Stimulated activated memory B cell treated with anti-CD40 and anti-IgM and Interleukin-4, amounts not matched to agents 10 μg/mL and 1 μg/mL and 100 μg/mL, for 72 hours (primary cell): ENCODE results near the gene BICRA.
"Not testable (repeated sequence)": the region's sequence is repeated elsewhere in the genome, so short reads cannot be mapped to it uniquely, and the experiment has no call there.

Experiments used
- ATAC-seq: fragments of 150-1000 bp; cut with Tn5 transposase; 2 replicates; pipeline ENCODE4 v1.10.0; 2021
- H3K27ac Mint-ChIP-seq: one replicate; pipeline ENCODE4 v1.8.0; 2022; ENCODE audit warnings: mild to moderate bottlenecking, mixed read lengths
- H3K27me3 Mint-ChIP-seq: one replicate; pipeline ENCODE4 v1.8.0; 2022; ENCODE audit warnings: mixed read lengths
- H3K36me3 Mint-ChIP-seq: one replicate; pipeline ENCODE4 v1.8.0; 2022; ENCODE audit warnings: mixed read lengths
- H3K4me1 Mint-ChIP-seq: one replicate; pipeline ENCODE4 v1.8.0; 2022; ENCODE audit warnings: mixed read lengths
- H3K4me3 Mint-ChIP-seq: one replicate; pipeline ENCODE4 v1.8.0; 2022; ENCODE audit warnings: mild to moderate bottlenecking, moderate library complexity, mixed read lengths
- H3K9me3 Mint-ChIP-seq: one replicate; pipeline ENCODE4 v1.8.0; 2022; ENCODE audit warnings: mixed read lengths

BICRA gene

DNA sequence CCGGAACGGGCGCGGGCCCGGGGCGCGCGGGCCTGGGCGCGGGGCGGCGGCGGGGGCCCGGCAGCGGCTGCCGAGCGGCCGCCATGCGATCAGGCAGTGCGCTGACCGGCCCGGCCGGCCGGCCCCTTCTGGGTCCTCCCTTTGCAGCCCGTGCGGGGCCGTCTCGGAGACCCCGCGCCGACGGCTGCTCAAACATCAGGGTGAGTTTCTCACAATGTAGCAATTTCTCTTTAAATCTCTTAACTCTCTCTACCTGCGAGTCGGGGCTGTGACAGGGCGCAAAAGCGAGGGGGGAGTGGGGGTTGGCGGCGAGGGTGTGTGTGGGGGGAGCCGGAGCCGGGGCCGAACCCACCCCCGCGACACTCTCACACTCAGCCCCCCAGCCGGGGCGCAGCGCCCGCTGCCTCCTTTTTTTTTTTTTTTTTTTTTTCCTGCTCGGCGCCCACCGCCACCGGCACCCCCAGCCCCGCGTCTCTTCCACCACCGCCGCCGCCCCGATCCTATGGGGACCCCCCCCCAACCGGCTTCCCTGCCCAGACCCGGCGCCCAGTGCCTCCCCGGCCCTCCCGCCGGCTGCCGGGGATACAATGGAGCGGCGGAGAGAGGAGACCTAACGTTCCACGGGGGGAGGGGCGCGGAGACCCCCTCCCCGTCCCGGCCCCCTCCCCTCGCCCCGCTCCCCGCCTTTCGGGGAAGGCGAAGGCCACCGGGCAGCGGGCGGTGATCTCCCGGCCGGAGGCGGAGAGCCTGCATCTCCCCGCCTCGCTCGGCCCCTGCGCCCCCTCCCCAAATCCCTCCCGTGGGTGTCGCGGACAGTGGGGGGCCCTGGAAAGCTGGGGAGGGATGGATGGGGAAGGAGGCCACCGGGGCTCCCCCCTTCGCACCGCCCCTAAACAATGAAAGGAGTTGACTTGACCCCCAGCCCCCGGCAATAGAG, at the start of gene BICRA:
Gene BICRA (plus strand): TSS at position 166 of the 937 bp plus-strand sequence. CDS start 64,441 bp downstream, outside the sequence.
- Mint-ChIP-seq H3K36me3 (peaks cover 6% of the 10 kb centered on the region), H3K27me3 (no peaks in the 10 kb centered on the region)

DNA sequence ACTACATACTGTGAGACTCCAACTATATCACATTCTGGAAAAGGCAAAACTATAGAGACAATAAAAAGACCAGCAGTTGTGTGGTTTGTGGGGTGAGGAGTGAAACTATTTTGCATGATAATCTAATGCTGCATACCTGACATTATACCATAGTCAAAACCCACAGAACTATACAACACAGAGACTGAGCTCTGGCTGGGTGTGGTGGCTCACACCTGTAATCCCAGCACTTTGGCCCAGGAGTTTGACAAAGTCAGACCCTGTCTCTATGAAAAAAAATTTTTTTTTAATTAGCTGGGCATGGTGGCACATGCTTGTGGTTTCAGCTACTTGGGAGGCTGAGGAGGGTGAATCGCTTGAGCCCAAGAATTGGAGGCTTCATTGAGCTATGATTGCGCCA, 47.9 kb upstream of the BICRA start:
- no peaks in the 10 kb centered on the region for H3K4me1 Mint-ChIP-seq
- H3K9me3 Mint-ChIP-seq = no peaks in the 10 kb centered on the region
- H3K36me3 Mint-ChIP-seq = no peaks in the 10 kb centered on the region
- no peak for ATAC-seq
- peaks cover 67% of the 10 kb centered on the region for H3K27me3 Mint-ChIP-seq
- no peak overlapping the region for H3K27ac Mint-ChIP-seq
- no peak overlapping the region for H3K4me3 Mint-ChIP-seq

More for the DNA sequence above, at the start of gene BICRA:
- peaks cover 29% of the 10 kb centered on the region for H3K4me1 Mint-ChIP-seq
- H3K27ac Mint-ChIP-seq = peak within 1 kb of the TSS; percentile 87
- no peaks in the 10 kb centered on the region for H3K9me3 Mint-ChIP-seq
- H3K4me3 Mint-ChIP-seq = peak within 1 kb of the TSS; percentile 95
- peak; percentile 83 for ATAC-seq

DNA sequence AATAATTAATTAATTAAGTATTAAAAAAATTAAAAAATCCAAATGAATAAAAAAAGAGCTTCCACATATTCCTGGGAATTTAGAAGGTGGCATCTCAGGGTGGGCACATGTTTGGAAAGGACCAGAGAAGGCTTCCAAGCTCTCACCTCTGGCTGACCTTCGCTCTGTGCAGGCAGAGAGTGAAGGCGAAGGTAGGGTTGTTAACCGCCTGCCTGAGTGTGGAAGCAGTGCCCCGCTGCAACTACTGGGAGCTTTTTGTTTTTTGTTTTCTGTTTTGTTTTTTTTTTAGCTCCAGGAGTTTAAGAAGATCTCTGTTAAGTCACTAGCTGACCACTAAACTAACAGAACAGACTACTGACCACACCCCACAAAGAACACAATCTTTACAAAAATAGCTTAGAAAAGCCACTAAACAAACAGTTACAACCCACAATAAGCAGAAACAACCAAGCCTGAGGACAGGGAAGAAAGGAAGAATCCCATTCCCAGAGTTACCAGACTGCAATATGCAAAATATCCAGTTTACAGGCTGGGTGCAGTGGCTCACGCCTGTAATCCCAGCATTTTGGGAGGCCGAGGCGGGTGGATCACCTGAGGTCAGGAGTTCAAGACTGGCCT, 47.4 kb upstream of the BICRA start:
- H3K27me3 Mint-ChIP-seq = peaks cover 67% of the 10 kb centered on the region
- no peak overlapping the region for H3K4me3 Mint-ChIP-seq
- H3K9me3 Mint-ChIP-seq = no peaks in the 10 kb centered on the region
- H3K27ac Mint-ChIP-seq = no peak overlapping the region
- no peak for ATAC-seq
- H3K4me1 Mint-ChIP-seq = no peaks in the 10 kb centered on the region
- H3K36me3 Mint-ChIP-seq = no peaks in the 10 kb centered on the region

DNA sequence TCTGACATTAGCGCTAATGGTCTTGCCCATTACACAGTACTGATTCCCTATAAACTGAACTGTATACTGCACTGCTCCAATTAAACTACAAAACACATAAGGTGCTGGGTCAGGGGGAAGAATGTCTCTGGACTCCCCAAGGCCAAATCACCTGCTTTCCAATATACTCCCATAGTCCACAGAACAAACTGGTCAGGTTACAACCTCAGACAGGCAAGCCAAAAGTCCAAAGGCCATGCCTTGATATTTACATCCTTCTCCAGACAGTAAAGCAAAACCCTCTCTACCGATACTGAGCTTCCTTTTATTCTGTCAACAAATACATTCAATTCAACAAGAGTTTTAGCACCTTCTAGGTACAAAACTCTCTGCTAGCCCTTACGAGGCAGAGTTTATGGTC, 44.9 kb upstream of the BICRA start:
- Mint-ChIP-seq H3K36me3 (no peaks in the 10 kb centered on the region), H3K4me1 (no peaks in the 10 kb centered on the region)
- ATAC-seq = no peak

DNA sequence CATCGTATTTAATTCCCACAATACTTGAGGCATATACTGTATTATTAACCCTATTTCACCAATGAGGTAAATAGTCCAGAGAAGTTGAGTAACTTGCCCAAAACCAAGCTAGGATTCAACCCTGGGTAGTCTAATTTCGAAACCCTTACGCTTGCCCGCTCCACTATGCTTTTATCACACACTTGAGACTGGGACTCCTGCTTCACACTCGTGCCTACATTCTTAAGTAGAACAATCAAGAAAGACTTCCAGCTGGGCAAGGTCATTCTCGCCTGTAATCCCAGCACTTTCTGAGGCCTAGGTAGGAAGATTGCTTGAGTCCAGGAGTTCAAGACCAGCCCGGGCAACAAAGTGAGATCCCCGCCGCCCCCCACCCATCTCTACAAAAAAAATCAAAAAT, 39.6 kb upstream of the BICRA start:
- Mint-ChIP-seq H3K4me1 (no peaks in the 10 kb centered on the region), H3K27ac (no peak overlapping the region), H3K36me3 (no peaks in the 10 kb centered on the region), H3K4me3 (no peak overlapping the region), H3K9me3 (no peaks in the 10 kb centered on the region), H3K27me3 (peaks cover 63% of the 10 kb centered on the region)
- ATAC-seq = no peak

More for the DNA sequence above, 44.9 kb upstream of the BICRA start:
- H3K27ac Mint-ChIP-seq = no peak overlapping the region
- peaks cover 55% of the 10 kb centered on the region for H3K27me3 Mint-ChIP-seq
- no peak overlapping the region for H3K4me3 Mint-ChIP-seq
- H3K9me3 Mint-ChIP-seq = no peaks in the 10 kb centered on the region

DNA sequence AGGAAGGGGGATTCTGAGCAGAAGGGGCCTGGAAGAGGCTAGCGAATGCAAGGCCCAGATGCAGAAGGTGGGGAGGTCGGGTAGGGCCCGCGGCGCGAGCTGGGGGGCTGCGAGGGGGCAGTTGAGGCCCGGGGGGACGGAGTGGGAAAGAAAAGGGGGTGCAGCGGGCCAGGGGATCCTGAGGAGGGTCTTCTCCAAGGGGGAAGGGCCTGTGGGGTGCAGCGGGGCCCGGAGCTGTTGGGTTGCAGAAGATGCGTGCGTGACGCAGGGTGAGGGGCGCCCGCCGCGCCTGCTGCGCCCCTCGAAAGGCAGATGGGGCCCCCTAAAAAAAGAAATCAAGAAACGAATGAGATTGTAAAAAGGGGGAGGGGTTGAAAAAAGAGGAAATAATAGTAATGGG, 36.3 kb upstream of the BICRA start:
- H3K27me3 Mint-ChIP-seq = peaks cover 76% of the 10 kb centered on the region
- H3K4me3 Mint-ChIP-seq = peak overlapping the region; percentile 48
- no peaks in the 10 kb centered on the region for H3K36me3 Mint-ChIP-seq
- H3K9me3 Mint-ChIP-seq = peaks cover 4% of the 10 kb centered on the region
- peaks cover 10% of the 10 kb centered on the region for H3K4me1 Mint-ChIP-seq
- H3K27ac Mint-ChIP-seq = no peak overlapping the region
- ATAC-seq = no peak

DNA sequence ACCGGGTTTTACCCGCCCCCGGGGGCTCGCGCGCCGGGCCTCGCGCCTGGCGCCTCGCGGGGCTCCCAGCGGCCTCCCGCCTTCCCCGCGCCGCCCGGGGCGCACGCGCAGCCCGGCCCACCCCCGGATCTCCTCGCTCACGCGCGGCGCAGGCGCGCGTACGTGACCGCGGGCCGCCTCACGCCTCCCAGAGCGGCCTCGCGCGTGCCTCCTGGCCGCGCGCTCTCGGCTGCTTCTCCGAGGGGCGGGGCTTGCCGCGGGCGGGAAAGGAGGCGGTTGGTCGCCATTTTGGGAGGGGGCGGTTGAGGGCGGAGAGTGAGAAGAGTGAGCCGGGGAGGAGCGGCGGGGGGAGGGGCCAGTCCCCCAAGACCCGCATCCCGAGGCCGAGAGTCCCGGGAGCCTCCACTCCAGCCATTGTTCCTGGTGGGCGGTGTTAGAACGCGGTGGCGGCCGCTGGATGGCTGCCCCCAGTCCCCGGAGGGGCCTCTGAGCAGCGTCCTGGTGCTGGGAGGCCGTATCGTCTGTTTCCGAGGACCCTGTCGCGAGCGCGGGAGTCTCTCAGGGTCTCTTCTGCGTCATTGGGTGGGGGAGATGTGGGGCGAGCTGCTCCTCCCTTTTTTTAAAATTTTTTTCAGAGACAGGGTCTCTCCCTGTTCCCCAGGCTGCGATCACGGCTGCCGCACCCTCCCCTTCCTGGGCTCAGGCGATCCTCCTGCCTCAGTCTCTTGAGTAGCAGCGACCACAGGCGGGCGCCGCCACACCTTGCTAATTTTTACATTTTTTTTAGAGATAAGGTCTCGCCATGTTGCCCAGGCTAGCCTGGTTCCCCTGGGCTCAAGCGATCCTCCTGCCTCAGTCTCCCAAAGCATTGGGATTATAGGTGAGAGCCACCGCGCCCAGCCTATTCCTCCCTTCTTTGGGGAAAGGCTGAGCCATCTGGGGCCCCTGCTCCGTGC, 35.6 kb upstream of the BICRA start, which contains the start of gene ZNF541:
Gene ZNF541 (minus strand): TSS at position 78 of the 956 bp plus-strand sequence. CDS start 17,292 bp downstream, outside the sequence.
- peaks cover 77% of the 10 kb centered on the region for H3K27me3 Mint-ChIP-seq
- no peak for ATAC-seq
- H3K4me1 Mint-ChIP-seq = peaks cover 15% of the 10 kb centered on the region
- peak within 1 kb of the TSS; percentile 48 for H3K4me3 Mint-ChIP-seq
- no peak within 1 kb of the TSS for H3K27ac Mint-ChIP-seq
- no peaks in the 10 kb centered on the region for H3K36me3 Mint-ChIP-seq
- H3K9me3 Mint-ChIP-seq = peaks cover 4% of the 10 kb centered on the region

DNA sequence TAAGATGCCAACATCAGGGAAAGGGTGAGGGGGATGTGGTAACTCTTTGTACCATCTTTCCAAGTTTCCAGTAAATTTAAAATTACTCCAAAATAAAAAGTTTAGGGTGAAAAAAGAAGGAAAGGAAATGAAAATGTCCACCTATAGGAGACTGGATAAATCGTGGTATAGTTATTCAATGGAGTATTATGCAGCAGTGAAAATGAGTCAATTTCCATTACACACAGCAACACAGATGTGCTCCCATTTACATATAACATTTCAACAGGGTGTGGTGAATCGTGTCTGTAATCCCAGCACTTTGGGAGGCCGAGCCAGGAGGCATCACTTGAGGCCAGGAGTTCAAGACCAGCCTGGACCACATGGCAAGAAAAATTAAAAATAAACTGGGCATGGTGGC, 28.5 kb upstream of the BICRA start:
- ATAC-seq = no peak
- Mint-ChIP-seq H3K27ac (no peak overlapping the region), H3K36me3 (no peaks in the 10 kb centered on the region), H3K4me1 (peaks cover 22% of the 10 kb centered on the region), H3K4me3 (no peak overlapping the region), H3K9me3 (peaks cover 11% of the 10 kb centered on the region), H3K27me3 (peaks cover 94% of the 10 kb centered on the region)

DNA sequence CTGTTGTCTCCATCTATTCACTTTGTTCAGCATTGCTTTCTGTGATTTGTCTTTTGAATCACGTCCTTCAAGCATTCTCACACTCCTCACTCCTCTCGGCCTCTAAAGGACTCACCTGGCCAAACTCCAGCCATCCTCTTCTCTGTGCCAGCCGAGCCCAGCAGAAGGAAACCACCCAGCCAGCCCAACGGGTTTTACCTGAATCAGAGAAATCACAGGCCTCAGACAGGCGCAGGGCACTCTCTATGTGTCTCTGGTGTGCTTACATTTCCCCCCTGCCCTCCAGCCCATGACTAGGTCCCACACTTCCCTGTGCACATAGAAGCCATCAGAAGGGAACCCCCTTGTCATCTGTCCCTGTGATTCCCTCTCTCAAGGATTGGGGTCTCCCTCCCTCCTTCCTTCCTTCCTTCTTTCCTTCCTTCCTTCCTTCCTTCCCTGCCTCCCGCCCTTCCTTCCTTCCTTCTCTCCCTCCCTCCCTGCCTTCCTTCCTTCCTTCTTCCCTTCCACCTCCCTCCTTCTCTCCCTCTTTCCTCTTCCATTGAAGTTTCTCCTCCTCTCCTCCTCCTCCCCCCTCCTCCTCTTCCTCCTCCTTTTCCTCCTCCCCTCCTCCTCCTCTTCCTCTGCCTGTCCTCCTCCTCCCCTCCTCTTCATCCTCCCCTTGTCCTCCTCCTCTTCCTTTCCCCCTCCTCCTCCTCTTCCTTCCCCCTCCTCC, 27.2 kb upstream of the BICRA start:
- Mint-ChIP-seq H3K9me3 (peaks cover 12% of the 10 kb centered on the region), H3K4me1 (peaks cover 21% of the 10 kb centered on the region), H3K27me3 (peaks cover 91% of the 10 kb centered on the region), H3K36me3 (no peaks in the 10 kb centered on the region), H3K27ac (no peak overlapping the region), H3K4me3 (no peak overlapping the region)
- ATAC-seq = no peak

DNA sequence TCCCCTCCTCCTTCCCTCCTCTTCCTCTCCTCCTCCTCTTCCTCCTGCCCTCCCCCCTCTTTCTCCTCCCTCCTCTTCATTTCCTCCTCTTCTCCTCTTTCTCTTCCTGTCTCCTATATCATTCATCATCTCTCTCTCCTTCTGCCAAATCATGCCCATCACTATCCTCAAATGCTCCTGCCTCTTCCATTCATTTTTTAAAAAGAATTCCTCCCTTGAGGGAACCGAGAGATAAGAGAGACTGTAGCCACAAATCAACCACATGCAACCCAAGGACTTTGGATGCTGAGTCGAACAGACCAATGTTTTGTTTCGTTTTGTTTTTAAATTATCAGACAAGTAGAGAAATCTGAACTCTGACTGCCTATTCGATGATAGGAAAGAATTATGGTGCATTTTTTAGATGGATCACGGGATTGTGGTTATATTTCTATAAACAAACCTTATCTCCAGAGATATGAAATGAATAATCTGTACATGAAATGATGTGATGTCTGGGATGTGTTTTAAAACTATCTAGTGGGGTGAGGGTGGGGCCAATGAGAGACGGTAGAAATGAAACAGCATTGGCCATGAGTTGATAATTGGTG, 26.5 kb upstream of the BICRA start:
- Mint-ChIP-seq H3K4me3 (no peak overlapping the region), H3K27ac (no peak overlapping the region), H3K36me3 (no peaks in the 10 kb centered on the region), H3K4me1 (peaks cover 14% of the 10 kb centered on the region), H3K27me3 (peaks cover 84% of the 10 kb centered on the region), H3K9me3 (peaks cover 12% of the 10 kb centered on the region)
- ATAC-seq = no peak

DNA sequence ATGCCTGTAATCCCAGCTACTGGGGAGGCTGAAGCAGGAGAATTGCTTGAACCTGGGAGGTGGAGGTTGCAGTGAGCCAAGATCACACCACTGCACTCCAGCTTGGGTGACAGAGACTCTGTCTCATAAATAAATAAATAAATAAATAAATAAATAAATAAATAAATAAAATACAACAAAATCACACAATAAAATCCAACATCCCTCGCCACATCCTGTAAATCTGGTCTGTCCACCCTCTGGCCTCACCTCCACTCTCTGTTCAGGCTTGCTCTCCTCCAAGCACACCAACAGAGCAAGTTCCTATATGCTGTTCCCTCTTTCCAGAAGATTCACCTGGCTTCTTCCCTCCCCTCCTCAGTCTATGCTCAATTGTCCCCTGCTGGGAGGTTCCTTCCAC, 25.8 kb upstream of the BICRA start:
- H3K4me3 Mint-ChIP-seq, H3K4me1 Mint-ChIP-seq, H3K36me3 Mint-ChIP-seq, ATAC-seq, H3K27ac Mint-ChIP-seq: not testable (repeated sequence)
- Mint-ChIP-seq H3K27me3 (peaks cover 83% of the 10 kb centered on the region), H3K9me3 (peaks cover 12% of the 10 kb centered on the region)

DNA sequence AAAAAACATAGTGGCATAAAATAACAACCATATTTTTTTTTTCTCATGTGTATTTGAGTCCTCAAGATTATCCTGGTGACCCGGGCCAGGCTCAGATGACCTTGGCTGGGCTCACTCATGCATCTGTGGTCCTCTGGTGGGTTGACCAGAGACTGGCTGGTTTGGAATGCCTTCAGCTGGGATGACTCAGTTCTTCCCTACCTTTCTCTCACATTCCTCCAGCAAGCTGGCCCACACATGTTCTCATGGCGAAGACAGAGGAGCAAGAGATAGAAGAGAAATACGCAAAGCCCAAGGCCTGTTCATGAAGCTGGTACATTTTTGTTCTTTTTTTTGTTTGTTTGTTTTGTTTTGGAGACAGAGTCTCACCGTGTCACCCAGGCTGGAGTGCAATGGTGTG, 21.6 kb upstream of the BICRA start:
- Mint-ChIP-seq H3K27ac (no peak overlapping the region), H3K27me3 (peaks cover 70% of the 10 kb centered on the region), H3K9me3 (peaks cover 9% of the 10 kb centered on the region), H3K36me3 (no peaks in the 10 kb centered on the region), H3K4me3 (no peak overlapping the region), H3K4me1 (peaks cover 4% of the 10 kb centered on the region)
- no peak for ATAC-seq

DNA sequence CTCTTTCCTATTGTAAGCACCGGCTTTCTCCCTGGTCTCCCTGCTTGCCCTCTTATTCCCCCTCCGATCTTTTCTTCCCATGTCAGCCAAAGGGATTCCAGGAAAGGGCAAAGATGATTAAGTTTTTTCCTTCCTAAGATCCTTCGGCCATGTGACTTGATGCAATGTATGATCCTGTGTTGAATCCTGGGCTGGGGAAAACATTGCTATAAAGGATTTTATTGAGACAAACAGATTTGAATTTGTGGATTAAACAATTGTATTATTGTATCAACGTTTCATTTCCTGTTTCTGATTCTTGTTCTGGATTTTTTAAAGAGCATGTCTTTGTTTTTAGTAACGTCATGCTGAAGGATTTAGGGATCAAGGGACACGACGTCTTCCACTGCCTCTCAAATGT, 19.1 kb upstream of the BICRA start:
- no peaks in the 10 kb centered on the region for H3K4me1 Mint-ChIP-seq
- H3K4me3 Mint-ChIP-seq = no peak overlapping the region
- no peak overlapping the region for H3K27ac Mint-ChIP-seq
- no peak for ATAC-seq
- H3K27me3 Mint-ChIP-seq = peaks cover 47% of the 10 kb centered on the region
- H3K36me3 Mint-ChIP-seq = no peaks in the 10 kb centered on the region
- peaks cover 8% of the 10 kb centered on the region for H3K9me3 Mint-ChIP-seq

DNA sequence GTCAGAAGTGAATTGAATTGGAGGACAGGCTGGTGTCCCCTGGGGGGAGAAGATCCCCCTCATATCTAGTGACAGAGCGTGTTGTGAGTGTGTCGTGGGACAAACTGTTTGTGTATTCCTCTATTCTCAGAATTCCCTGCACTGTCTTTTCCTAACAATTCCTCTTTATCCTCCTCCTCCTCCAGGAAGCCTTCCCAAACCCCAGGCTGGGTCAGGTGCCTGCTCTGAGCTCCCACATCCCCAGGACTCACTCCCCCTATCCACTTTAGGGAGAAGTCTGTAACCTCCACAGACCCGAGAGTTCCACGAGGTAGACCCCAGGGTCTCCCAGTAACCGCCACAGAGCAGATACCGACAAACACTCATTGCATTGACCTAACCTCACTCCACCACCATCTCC, 15.1 kb upstream of the BICRA start:
- no peak overlapping the region for H3K27ac Mint-ChIP-seq

More for the DNA sequence above, 15.1 kb upstream of the BICRA start:
- ATAC-seq = no peak
- peaks cover 48% of the 10 kb centered on the region for H3K27me3 Mint-ChIP-seq
- H3K4me1 Mint-ChIP-seq = peaks cover 9% of the 10 kb centered on the region
- no peaks in the 10 kb centered on the region for H3K36me3 Mint-ChIP-seq
- H3K4me3 Mint-ChIP-seq = no peak overlapping the region
- H3K9me3 Mint-ChIP-seq = peaks cover 3% of the 10 kb centered on the region
